HL-60/S4 treated with phorbol 12-myristate 13-acetate at 8.2 ng/mL for 4 days and 3 days (cell line): ENCODE measurements around the gene CDK11A.
"Not testable (repeated sequence)": the region's sequence is repeated elsewhere in the genome, so short reads cannot be mapped to it uniquely, and the experiment has no call there.

Source experiments
- in situ Hi-C: fragments of 300-500 bp; cut with MboI; formaldehyde crosslinking; loops from 2 replicates; pipeline ENCODE4 v1.15.0; 2022; ENCODE audit warnings: low sequenced_read_pairs

CDK11A gene

DNA sequence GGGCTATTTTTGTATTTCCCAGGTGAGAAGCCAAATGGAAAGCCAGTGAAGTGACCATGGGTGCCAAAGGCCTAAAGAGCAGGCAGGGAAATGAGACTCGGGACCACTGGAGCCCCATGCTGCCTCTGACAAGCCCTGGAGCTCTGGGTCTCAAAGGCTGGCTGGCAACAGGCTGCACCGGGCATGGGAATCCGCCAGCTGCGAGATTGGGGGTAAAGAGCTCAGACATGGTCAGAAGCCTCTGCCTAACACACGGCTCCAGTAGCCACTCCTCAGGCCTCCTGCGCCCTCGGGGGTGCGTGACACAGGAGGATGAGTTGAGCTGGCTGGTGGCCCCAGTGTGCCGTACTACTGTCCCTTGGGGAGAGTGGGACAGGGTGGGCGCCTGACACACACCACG, 59.8 kb downstream of the CDK11A start:
- in situ Hi-C loops: not testable (repeated sequence)

DNA sequence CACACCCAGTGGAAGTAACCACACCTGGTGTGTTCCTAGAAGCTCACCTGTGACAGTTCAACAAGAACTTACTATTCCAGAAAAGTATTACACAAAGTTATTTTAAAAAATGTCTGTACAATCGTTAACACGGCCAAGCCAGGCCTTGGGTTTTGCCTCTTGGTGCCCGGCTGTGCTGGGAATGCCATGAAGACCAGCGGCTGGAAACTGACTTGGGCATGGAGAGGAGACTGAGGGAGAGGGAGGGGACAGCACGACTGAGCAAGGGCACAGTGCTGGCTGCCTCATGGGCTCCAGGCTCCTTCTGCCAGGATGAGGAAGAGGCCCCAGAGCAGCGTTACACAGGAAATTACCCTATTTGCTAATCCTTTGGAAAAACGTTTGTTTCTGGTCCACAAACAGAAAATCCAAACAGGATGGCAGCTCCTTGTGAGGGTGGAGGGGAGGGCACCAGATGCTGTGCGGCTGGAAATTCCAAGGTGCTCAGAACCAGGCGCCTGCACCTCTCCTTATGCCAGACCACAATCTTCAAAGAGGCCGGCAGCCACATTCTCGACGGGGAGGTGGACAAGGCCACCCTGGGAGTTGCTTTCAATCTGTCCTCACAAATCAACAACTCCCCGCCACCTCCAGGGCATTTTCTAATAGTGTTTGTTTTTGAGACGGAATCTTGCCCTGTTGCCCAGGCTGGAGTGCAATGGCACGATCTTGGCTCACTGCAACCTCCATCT, 61.2 kb downstream of the CDK11A start:
- in situ Hi-C loops: not testable (repeated sequence)

GRCh38 chr1:1662392-1662791, 61.8 kb downstream of the CDK11A start:
- in situ Hi-C loops: not testable (repeated sequence)

DNA sequence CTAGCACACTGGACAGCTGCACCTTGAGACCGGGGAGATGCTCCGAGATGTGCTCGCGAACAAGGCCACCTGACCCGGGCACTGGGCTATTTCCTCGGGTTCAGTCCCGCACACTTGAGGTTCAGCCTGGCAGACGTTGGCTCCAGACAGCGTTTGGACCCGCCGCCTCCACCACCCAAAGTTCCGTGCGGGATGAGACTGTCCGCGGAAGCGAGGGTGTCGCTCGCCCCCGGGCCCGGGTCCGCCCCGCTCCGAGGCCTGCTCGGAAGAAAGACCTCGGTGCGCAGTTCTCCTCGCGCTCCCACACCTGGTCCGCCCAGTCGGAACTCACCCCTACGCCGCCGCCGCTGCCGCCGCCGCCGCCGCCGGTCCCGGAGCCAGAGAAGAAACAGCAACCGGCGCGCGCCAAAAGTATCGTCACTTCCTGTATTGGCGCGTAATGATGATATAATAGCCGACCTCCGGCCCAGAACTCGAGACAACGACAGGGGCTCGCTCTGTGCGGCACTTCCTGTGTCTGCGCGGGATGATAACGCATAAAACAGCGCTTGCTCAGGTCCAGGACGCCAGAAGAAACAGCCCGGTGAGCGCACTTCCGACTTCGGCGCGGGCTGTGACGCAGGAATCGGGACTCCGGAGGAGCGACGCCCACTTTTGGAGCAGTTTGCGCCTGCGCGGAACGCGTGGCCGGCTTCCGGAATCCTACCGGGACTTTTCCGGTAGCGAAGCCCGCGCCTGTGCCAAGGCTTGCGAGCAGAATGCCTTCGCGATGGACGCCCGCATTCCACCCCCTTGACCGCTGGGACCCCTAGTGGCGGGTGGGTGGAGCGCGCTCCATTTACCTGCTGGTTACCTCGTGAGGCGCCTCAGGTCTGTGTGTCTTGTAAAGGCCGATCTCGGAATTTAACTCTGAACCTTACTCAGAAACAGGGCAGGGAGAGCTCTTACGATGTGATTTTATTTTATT, 65.3 kb downstream of the CDK11A start, which contains the start of gene CDK11B:
Gene CDK11B, minus strand, starts transcription at position 422 of the 967 bp plus-strand sequence. CDS start 1,519 bp downstream, outside the sequence.
- in situ Hi-C loops: not testable (repeated sequence)
